ENCODE results near the gene HELB.

HELB gene

GRCh38 chr12:66367015-66367667 is 64.8 kb downstream of the HELB start:
- no peak for DNase-seq

GRCh38 chr12:66371982-66372381 is 69.7 kb downstream of the HELB start:
- no peak for DNase-seq

- no peak for DNase-seq
These were observed 73.3 kb downstream of the HELB start for GRCh38 chr12:66375560-66375959.

GRCh38 chr12:66379616-66380015 is 77.3 kb downstream of the HELB start:
- DNase-seq, result no peak

GRCh38 chr12:66380769-66381535 is 78.7 kb downstream of the HELB start:
- no peak for DNase-seq

GRCh38 chr12:66387117-66387516 is 84.8 kb downstream of the HELB start:
- no peak for DNase-seq

All from activated T-cell treated with anti-CD3 and anti-CD28 coated beads for 4 hours (primary cell).